Esophagus squamous epithelium (tissue), 4 donors: ENCODE measurements around the gene RNF157.

Experiments used
- POLR2A ChIP-seq, 4 donors: fragments of 450-650 bp; IDR thresholded peaks; one replicate each; pipeline ENCODE4 v1.6.1; 2017; ENCODE audit warnings: antibody characterized with exemption in 4 of 4, mild to moderate bottlenecking in 4 of 4, moderate library complexity in 3 of 4
- TF ChIP-seq, protein P1 (sequence below), 6 experiments: fragments of 450-650 bp in 4 of 6; fragments of 200-600 bp in 2 of 6; sonication (generic) in 2 of 6; IDR thresholded peaks; one replicate each; pipeline ENCODE4 v1.5.1; 2016 to 2019; ENCODE audit warnings: antibody characterized with exemption in 6 of 6, mild to moderate bottlenecking in 4 of 6, moderate library complexity in 4 of 6

DNA sequence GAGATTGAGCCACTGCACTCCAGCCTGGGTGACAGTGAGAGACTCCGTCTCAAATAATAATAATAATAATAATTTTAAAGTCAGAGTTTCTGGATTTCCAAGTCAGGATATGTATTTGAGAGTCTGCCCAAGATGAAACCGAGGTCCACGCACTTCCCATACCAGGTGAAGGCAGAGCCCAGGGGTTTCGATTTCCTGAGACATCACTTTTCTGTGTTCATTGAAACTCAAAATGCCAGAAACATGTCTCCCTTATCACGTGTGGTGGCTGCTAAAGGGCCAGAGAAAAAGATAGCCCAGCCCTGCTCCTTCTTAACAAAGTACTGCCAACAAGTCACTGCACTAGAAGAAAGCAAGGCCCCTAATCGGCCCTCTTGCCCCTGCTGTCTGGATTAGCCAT, 9.8 kb upstream of the RNF157 start:
- TF ChIP-seq, protein P1, sequence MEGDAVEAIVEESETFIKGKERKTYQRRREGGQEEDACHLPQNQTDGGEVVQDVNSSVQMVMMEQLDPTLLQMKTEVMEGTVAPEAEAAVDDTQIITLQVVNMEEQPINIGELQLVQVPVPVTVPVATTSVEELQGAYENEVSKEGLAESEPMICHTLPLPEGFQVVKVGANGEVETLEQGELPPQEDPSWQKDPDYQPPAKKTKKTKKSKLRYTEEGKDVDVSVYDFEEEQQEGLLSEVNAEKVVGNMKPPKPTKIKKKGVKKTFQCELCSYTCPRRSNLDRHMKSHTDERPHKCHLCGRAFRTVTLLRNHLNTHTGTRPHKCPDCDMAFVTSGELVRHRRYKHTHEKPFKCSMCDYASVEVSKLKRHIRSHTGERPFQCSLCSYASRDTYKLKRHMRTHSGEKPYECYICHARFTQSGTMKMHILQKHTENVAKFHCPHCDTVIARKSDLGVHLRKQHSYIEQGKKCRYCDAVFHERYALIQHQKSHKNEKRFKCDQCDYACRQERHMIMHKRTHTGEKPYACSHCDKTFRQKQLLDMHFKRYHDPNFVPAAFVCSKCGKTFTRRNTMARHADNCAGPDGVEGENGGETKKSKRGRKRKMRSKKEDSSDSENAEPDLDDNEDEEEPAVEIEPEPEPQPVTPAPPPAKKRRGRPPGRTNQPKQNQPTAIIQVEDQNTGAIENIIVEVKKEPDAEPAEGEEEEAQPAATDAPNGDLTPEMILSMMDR (IDR thresholded peaks at IDR 0.05) = no peak
- no peak for TF ChIP-seq POLR2A (IDR thresholded peaks at IDR 0.05)
